Gastrocnemius medialis (tissue), 4 donors: Measurements from ENCODE around the gene PARD3B. TPM values are rescaled to one million over a fixed set of nuclear protein-coding genes. Genes with fewer than 3 reads are reported as not detected.

Experiments
- ATAC-seq, 2 donors: fragments of 150-250 bp; one replicate each; pipeline ENCODE4 v1.9.1; 2016
- DNase-seq, 2 donors: peaks; one replicate each; pipeline ENCODE4 v3.0.0-alpha.2; 2019
- H3K27ac ChIP-seq, 4 donors: fragments of 200-600 bp; sonication (generic); 1 replicate in 1 of 4; 2 replicates in 3 of 4; pipeline ENCODE4 v1.5.1; 2016 to 2018; ENCODE audit warnings: mild to moderate bottlenecking in 2 of 4, moderate library complexity in 1 of 4
- H3K27me3 ChIP-seq, 3 donors: fragments of 200-600 bp; sonication (generic) in 2 of 3; 1 replicate in 1 of 3; 2 replicates in 2 of 3; pipeline versions ENCODE4 v1.5.1 to v1.6.0; 2016 to 2019; ENCODE audit warnings: mild to moderate bottlenecking in 1 of 3, moderate library complexity in 1 of 3
- H3K36me3 ChIP-seq, 2 donors: fragments of 200-600 bp; sonication (generic) in 1 of 2; one replicate each; pipeline ENCODE4 v1.5.1; 2017 to 2018
- H3K4me1 ChIP-seq, 2 donors: fragments of 200-600 bp; sonication (generic) in 1 of 2; one replicate each; pipeline ENCODE4 v1.5.1; 2016 to 2017; ENCODE audit warnings: mild to moderate bottlenecking in 2 of 2
- H3K4me3 ChIP-seq, 4 donors: fragments of 200-600 bp; sonication (generic) in 3 of 4; 1 replicate in 1 of 4; 2 replicates in 3 of 4; pipeline ENCODE4 v1.5.1; 2016 to 2019; ENCODE audit warnings: mild to moderate bottlenecking in 2 of 4
- H3K9me3 ChIP-seq, 3 donors: fragments of 200-600 bp; sonication (generic) in 2 of 3; 1 replicate in 1 of 3; 2 replicates in 2 of 3; pipeline ENCODE4 v1.5.1; 2016 to 2019
- POLR2A ChIP-seq, 2 donors: fragments of 450-650 bp; IDR thresholded peaks; one replicate each; pipeline ENCODE4 v1.6.1; 2017; ENCODE audit warnings: antibody characterized with exemption in 2 of 2, mild to moderate bottlenecking in 2 of 2, moderate library complexity in 2 of 2
- in situ Hi-C, 4 donors: fragments of 200-750 bp; cut with MboI; loops; one replicate each; pipeline versions ENCODE4 v1.15.0 to v1.8.0; 2017; ENCODE audit warnings: low sequenced_read_pairs in 4 of 4
- intact Hi-C: fragments of 100-400 bp; cut with DNase I; formaldehyde crosslinking; loops from one replicate; pipeline ENCODE4 v1.15.1; 2023; ENCODE audit warnings: low total_unique reads
- total RNA-seq, 4 donors: library from RNA; depleted of rRNA; stranded (reverse); fragments of >200 nt; gene quantifications; one replicate each; pipeline versions ENCODE4 v1.1.0 to v1.2.3, GENCODE V29; 2016
- TF ChIP-seq, protein P1 (sequence below), 5 experiments: fragments of 450-650 bp in 3 of 5; fragments of 200-600 bp in 2 of 5; sonication (generic) in 2 of 5; IDR thresholded peaks in 4 of 5; conservative IDR thresholded peaks in 1 of 5; 1 replicate in 4 of 5; 2 replicates in 1 of 5; pipeline ENCODE4 v1.5.1; 2016 to 2019; ENCODE audit warnings: antibody characterized with exemption in 5 of 5, mild to moderate bottlenecking in 3 of 5, moderate library complexity in 3 of 5

The PARD3B gene
- total RNA-seq, 4 donors from 2014 or later, result 2.2 to 15.5 (median 4.6) TPM

DNA sequence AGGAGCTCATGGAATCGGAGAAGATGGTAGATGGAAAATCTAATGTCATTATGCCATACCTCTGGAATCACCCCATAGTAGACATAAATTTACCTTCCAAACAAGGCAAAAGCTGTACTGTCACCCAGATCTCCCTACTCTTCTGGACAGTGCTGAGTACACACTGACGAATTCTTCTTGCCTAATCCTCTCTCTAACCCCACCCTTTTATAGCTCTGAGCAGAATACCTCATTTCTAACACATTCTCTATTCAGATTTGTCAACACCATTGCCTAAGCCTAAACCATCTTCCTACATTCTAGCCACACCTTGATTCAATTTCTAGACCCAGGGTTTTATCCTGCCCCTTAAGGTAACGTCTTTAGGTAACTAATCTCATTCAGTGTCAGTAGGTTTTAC, 816.0 kb downstream of the PARD3B start:
- H3K9me3 ChIP-seq, result no peaks in the 10 kb centered on the region
- intact Hi-C loops (no loop called here), in situ Hi-C loops (no loop called here)
- H3K36me3 ChIP-seq, result no peaks in the 10 kb centered on the region
- no peak overlapping the region for H3K27ac ChIP-seq
- H3K4me1 ChIP-seq, result no peaks in the 10 kb centered on the region
- no peak overlapping the region for H3K4me3 ChIP-seq
- no peaks in the 10 kb centered on the region for H3K27me3 ChIP-seq
- TF ChIP-seq, protein P1, sequence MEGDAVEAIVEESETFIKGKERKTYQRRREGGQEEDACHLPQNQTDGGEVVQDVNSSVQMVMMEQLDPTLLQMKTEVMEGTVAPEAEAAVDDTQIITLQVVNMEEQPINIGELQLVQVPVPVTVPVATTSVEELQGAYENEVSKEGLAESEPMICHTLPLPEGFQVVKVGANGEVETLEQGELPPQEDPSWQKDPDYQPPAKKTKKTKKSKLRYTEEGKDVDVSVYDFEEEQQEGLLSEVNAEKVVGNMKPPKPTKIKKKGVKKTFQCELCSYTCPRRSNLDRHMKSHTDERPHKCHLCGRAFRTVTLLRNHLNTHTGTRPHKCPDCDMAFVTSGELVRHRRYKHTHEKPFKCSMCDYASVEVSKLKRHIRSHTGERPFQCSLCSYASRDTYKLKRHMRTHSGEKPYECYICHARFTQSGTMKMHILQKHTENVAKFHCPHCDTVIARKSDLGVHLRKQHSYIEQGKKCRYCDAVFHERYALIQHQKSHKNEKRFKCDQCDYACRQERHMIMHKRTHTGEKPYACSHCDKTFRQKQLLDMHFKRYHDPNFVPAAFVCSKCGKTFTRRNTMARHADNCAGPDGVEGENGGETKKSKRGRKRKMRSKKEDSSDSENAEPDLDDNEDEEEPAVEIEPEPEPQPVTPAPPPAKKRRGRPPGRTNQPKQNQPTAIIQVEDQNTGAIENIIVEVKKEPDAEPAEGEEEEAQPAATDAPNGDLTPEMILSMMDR (IDR thresholded peaks at IDR 0.05 in 4 of 5, conservative IDR thresholded peaks at IDR 0.05 in 1 of 5), result no peak
- no peak for TF ChIP-seq POLR2A (IDR thresholded peaks at IDR 0.05)
- ATAC-seq (no peak), DNase-seq (no peak)

DNA sequence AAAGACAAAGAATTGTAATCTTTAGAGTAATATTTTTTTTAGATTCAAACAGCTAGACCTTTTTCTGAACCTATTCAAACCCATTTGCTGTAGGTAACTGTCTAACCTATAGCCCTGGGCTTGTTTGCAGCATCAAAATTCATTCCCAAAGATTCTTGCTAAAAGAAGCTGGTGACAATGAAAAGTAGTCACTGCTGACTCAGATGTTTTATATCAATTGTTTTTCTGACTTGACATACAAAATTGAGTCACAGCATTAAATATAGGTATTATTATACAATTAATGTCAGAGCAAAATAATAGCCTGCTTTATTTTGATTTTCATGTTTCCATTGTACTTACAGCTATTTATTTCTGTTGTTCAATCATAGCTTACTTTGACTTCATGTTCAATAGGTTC, 816.7 kb downstream of the PARD3B start:
- no peaks in the 10 kb centered on the region for H3K4me1 ChIP-seq
- no peaks in the 10 kb centered on the region for H3K27me3 ChIP-seq
- H3K27ac ChIP-seq, result no peak overlapping the region
- no peak for DNase-seq
- H3K9me3 ChIP-seq, result no peaks in the 10 kb centered on the region
- ATAC-seq, result no peak
- in situ Hi-C loops, result no loop called here
- no peak overlapping the region for H3K4me3 ChIP-seq
- H3K36me3 ChIP-seq, result no peaks in the 10 kb centered on the region
- intact Hi-C loops, result no loop called here
- TF ChIP-seq POLR2A (IDR thresholded peaks at IDR 0.05), result no peak
- TF ChIP-seq, protein P1 (IDR thresholded peaks at IDR 0.05 in 4 of 5, conservative IDR thresholded peaks at IDR 0.05 in 1 of 5), result no peak

DNA sequence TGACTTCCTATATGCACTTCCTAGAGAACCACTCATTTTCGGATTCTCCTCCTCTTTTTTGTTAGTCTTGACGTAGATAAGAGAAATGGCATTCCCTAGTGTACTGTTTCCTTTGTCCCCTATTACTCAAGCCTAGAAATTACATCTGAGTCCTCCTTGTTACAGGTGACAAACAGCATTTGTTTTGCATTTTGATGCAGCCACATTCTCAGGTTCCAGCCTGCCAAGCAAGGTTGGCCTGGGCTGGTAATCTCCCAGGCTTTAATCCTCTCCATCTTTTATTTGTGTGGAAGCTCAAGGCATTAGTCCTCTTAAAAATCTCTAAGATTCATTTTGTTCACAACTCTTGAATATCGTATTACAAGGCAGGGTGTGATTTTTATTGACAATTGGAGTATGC, 819.0 kb downstream of the PARD3B start:
- no peaks in the 10 kb centered on the region for H3K36me3 ChIP-seq
- no peaks in the 10 kb centered on the region for H3K9me3 ChIP-seq
- no peak overlapping the region for H3K27ac ChIP-seq
- H3K4me3 ChIP-seq, result no peak overlapping the region
- intact Hi-C loops, result no loop called here
- no peaks in the 10 kb centered on the region for H3K27me3 ChIP-seq
- DNase-seq, result no peak
- H3K4me1 ChIP-seq, result no peaks in the 10 kb centered on the region
- TF ChIP-seq POLR2A (IDR thresholded peaks at IDR 0.05), result no peak
- TF ChIP-seq, protein P1 (IDR thresholded peaks at IDR 0.05 in 4 of 5, conservative IDR thresholded peaks at IDR 0.05 in 1 of 5), result no peak
- no peak for ATAC-seq
- in situ Hi-C loops, result no loop called here

DNA sequence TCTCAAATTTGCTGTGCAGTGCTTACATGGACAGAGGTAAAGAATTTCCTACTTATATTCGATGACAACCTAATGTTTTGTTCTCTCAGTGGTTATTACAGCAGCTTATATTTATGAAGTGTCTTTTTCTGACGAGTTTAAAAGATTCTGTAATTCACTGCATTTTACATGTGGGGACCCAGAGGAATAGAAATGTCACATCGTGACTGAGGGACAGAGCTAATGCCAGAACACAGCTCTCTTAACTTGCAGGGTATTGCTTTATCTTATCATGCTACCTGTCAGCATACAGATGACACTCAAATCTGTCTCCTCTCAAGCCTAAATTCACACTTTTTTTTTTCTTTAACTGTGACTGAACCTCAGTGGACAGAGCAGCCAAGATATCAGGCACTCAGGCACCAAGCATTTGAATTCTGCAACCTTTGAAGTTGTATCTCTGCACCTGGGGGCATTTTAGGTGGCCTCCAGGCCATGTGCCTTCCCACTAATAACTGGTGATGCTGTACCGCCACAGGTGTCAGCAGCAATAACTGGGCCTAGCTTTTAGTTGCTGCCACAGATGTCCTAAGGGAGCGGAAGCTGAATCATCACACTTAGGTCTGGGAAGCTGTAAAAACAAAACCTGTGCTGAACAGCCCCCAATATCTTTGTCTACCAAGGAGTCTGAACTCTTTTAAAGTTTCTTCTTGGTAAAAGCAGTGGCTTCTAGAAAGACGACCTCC, 821.2 kb downstream of the PARD3B start:
- no peaks in the 10 kb centered on the region for H3K27me3 ChIP-seq
- no peaks in the 10 kb centered on the region for H3K9me3 ChIP-seq
- no peak overlapping the region for H3K4me3 ChIP-seq
- no peak overlapping the region for H3K27ac ChIP-seq
- DNase-seq (no peak), ATAC-seq (no peak)
- no peak for TF ChIP-seq POLR2A (IDR thresholded peaks at IDR 0.05)
- TF ChIP-seq, protein P1 (IDR thresholded peaks at IDR 0.05 in 4 of 5, conservative IDR thresholded peaks at IDR 0.05 in 1 of 5), result no peak
- intact Hi-C loops, result no loop called here
- no peaks in the 10 kb centered on the region for H3K4me1 ChIP-seq
- H3K36me3 ChIP-seq, result no peaks in the 10 kb centered on the region
- in situ Hi-C loops, result no loop called here
